ENCODE results near the gene SOHLH1.

DNA sequence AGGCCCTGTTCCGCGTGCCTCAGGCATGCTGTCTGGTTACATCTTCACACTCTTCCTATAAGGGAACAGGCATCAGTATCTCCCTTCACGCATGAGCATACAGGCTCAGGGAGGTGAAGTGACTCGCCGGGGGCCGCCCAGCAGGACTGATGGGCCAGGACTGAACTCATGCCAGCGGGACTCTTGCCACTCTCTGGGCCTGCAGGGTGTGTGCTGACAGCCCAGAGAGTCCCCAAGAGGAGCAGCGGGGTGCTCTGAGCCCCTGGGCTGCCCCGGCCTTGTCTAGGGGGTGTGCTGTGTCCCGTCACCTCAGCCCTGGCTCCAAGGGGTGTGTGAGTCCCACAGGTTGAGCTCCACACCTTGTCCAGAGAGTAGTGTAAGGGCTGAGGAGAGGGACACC lies 12.6 kb upstream of the SOHLH1 start:
- TF ChIP-seq FOXK2 (IDR thresholded peaks at IDR 0.05) (no peak), LEF1 (IDR thresholded peaks at IDR 0.05; ENCODE audit: borderline replicate concordance) (no peak), SP1 (IDR thresholded peaks at IDR 0.05) (no peak), ELF4 (IDR thresholded peaks at IDR 0.05) (no peak), NFRKB (IDR thresholded peaks at IDR 0.05) (no peak), CTBP1 (IDR thresholded peaks at IDR 0.05; ENCODE audit: borderline replicate concordance) (no peak), BHLHE40 (IDR thresholded peaks at IDR 0.05; ENCODE audit: borderline replicate concordance) (no peak), FOXM1 (IDR thresholded peaks at IDR 0.05; ENCODE audit: borderline replicate concordance) (no peak), ZNF384 (IDR thresholded peaks at IDR 0.05) (no peak), HDGF (IDR thresholded peaks at IDR 0.05; ENCODE audit: borderline replicate concordance) (no peak), TARDBP (IDR thresholded peaks at IDR 0.05) (no peak), SUZ12 (IDR thresholded peaks at IDR 0.05) (no peak), ARNT (IDR thresholded peaks at IDR 0.05) (no peak)
- TF ChIP-seq, protein P1, sequence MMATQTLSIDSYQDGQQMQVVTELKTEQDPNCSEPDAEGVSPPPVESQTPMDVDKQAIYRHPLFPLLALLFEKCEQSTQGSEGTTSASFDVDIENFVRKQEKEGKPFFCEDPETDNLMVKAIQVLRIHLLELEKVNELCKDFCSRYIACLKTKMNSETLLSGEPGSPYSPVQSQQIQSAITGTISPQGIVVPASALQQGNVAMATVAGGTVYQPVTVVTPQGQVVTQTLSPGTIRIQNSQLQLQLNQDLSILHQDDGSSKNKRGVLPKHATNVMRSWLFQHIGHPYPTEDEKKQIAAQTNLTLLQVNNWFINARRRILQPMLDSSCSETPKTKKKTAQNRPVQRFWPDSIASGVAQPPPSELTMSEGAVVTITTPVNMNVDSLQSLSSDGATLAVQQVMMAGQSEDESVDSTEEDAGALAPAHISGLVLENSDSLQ (IDR thresholded peaks at IDR 0.05) = no peak

Data from HEK293T (cell line).